HG03571 (cell line): ENCODE measurements around the gene TGM1.
"Not testable (repeated sequence)": the region's sequence is repeated elsewhere in the genome, so short reads cannot be mapped to it uniquely, and the experiment has no call there.

Experiments used
- ATAC-seq: cut with Tn5 transposase; IDR thresholded peaks from one replicate; pipeline ENCODE4 v1.9.1; 2021; ENCODE audit not compliant: unreplicated experiment

TGM1 gene

DNA sequence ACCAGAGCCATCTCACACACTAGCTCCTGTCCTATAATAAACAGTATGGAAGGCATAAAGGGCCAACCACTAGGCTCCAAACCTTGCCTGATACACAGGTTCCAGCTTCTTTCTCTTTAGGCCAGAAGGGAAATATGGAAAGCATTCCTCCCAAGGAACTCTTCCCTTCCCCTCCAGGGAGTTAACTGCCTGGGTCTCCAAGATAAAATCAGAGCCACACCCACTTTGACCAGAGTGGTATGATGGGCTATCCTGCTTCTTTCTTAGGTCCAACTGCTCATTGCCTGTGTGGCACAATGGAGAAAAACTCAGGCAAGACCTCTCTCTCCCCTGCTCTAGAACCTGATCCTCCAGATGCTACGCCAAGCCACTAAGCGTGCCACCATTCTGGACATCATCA is 55.4 kb downstream of the TGM1 start:
- no peak for ATAC-seq

GRCh38 chr14:24207104-24207551 is 55.8 kb downstream of the TGM1 start:
- ATAC-seq: no peak

DNA sequence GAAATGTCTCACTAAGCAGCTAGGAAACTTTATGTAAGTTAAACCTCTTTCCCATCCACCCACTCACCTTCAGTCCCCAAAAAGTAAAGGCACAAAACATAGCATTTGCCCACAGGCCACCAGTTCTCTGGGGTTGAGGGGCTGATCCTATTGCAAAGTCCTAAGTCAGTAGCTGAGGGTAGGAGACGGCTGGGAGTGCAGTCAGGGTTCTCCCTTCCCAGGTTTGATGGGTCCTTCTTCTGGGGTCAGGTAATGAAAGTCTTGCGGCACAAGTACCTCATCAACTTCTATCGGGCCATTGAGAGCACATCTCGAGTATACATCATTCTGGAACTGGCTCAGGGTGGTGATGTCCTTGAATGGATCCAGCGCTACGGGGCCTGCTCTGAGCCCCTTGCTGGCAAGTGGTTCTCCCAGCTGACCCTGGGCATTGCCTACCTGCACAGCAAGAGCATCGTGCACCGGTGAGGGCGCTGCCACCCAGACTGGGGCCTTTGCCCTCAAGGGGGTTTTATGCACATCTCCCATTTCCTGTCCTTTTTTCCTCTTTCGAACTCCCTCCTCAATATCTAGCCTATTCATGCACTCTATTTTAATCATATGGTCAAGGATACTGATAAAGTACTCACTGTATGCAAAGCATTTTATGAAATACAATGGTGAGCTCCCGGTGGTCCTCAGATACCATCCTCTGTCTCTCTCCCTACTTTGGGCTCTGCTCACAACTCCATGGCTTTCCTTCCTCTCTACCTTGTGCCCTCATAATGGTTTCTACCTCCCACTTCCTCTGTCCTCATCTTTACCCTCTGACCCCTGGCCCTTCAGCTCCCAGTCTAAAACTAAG is 56.5 kb downstream of the TGM1 start:
- no peak for ATAC-seq

GRCh38 chr14:24204163-24205146 is 58.5 kb downstream of the TGM1 start:
- no peak for ATAC-seq

DNA sequence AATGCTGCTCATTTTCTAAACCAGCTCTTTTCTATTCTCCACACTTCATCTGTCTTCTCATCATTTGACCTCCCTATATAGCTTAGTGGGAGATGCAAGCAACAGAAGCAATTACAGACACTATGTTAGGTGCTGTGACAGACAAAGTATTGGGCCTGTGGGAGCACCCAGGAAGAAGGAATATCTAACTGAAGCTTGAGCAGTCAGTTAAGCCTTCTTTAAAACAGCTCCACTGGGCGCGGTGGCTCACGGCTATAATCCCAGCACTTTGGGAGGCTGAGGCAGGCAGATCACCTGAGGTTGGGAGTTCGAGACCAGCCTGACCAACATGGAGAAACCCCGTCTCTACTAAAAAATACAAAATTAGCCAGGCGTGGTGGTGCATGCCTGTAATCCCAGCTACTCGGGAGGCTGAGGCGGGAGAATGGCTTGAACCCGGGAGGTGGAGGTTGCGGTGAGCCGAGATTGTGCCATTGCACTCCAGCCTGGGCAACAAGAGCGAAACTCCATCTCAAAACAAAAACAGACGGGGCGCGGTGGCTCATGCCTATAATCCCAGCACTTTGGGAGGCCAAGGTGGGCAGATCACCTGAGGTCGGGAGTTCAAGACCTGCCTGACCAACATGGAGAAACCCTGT is 59.6 kb downstream of the TGM1 start:
- ATAC-seq: not testable (repeated sequence)

DNA sequence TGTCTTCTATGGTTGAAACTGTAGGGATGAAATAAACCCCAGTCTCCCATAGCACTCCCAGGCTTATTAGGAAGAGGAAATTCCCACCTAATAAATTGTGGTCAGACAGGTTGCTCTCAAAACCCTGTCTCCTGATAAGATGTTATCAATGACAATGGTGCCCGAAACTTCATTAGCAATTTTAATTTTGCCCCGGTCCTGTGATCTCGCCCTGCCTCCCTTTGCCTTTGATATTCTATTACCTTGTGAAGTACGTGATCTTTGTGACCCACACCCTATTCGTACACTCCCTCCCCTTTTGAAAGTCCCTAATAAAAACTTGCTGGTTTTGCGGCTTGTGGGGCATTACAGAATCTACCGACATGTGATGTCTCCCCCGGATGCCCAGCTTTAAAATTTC is 60.4 kb downstream of the TGM1 start:
- ATAC-seq: not testable (repeated sequence)
